DMS 273 (cell line): Measurements from ENCODE around the gene FBF1.

Experiments used
- DNase-seq: peaks from one replicate; lab custom pipeline; 2025; ENCODE audit not compliant: unreplicated experiment; lab: John Stamatoyannopoulos, UW

FBF1 gene

DNA sequence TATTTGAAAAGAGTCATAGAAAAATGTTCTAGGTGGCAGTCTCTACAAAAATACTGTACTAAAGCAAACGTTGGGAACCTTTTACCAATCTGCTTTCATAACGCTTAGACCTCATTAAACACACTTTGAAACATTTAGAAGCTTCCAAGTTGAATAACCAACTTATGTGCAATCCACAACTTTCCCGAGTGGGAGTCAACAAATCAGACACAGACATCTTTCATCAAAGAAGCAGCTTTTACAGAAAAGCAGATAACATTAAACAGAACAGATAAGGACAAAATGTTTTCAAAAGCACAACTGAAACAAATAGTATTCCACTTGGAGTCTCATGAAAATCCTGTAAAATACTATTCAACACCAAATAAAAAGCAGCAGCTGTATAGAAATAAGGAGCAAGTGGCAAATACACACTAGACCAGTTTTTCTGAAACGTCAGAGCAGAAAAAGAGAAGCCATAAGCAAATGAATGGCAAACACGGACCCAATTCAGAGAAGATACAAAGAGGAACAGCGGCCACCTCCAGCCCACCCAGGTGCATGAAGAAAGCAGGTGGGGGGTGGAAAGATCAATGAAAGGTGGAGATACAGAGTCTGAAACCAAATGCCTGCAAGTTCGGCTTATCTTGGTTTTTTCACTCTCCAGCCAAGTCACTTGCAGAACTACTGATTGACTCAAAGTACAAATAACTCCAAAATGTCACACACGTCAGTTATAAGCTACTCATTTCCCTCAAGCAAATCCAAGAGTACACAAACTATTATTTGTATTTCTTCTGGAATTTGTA is 18.4 kb upstream of the FBF1 start:
- no peak for DNase-seq

DNA sequence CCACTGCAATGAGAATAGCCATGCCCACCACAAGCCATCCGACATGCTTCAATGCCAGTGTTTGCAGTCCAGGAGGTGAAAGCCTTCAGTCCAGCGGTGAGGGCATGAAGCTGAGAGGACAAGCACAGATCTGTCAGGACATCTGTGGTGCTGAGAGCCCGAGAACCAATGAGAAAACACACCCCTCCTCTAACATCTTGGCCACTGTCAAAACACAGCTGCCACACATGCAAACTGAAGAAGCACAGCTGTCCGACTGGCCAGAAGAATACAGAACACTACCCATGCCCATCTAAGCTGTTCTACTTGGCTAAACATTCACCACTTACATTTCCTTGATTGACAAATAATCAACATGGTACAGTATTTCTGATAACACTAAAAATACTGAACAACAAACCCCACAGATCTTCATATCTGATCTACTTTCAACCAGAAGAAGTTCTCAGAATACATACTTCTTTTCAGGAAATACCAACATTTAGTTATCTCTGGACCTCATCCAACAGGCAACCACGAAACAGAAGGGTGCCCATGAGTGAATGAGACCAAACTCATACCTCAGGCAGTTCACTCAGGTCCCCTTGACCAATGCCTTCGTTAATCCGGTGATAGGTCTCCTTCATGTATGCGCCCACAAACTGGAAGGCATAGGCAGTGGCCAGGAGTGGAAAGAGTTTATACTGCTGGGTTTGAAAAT is 10.2 kb upstream of the FBF1 start:
- DNase-seq: peak; percentile 72

DNA sequence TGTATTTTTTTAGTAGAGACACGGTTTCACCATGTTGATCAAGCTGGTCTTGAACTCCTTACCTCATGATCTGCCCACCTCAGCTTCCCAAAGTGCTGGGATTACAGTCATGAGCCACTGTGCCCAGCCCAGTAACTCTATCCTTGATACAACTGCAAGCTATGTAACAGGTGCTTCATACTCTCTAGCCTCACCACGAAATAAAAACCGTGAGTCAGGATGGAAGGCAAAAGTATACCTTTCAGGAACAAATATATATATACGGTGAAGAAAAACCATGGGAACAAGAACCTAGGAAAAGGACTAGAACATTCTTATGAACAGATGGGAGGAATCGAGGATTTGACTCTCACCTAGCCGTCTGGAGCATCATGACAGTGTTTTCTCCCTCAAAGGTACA is 9.6 kb upstream of the FBF1 start:
- DNase-seq: no peak

DNA sequence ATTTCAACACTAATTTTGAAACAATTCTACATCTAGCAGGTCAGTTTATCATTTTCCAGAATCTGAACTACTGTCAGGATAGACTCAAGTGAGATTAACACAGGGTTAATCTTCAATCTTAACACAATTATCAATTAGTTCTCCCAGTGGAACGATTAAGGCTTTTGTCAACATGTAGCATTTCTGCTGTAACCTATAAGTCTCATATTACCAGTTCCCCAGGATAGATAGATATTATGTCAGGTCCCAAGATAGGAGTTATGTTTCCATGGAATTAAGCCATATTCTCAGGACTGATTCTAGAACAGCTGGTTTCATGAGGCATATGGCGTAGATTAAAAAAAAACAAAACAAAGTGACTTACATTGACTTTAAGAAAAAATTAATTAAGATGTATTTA is 4.4 kb upstream of the FBF1 start:
- DNase-seq: peak; percentile 71

DNA sequence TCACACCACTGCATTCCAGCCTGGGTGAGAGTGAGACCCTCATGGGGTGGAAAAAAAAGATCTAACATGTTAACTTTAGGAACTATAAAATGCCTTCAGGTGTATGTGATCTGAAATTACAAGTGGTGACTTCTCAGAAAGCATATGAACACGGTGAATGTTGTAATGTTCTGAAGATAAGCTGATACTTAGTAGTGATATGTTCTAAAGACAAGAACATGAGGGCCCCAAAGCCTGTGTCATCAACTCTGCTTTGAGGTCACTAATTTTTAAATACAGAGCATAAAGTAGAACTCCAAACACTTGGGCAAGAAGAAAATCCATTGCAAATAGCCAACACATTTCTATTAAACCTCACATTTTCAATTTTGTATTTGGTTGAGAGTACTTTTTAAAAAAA is 2.6 kb upstream of the FBF1 start:
- no peak for DNase-seq

DNA sequence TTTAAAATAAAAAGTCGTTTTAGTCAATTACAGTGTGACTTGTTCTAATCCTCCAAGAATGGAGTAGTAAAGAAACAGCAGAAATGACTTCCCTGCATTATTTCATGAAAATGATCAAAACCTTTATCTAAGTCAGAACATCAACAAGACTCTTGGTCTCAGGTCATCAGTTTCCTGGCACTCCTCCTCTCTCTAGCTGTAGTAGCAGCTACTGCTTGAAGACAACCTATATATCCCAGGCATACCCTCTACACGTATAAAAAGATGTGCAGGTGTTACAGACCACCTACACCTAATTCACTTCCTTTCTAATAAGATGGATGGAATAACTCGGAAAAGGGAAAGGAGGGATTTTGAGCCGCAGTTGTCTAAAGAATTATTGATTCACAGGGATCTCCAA is 1.6 kb upstream of the FBF1 start:
- no peak for DNase-seq

DNA sequence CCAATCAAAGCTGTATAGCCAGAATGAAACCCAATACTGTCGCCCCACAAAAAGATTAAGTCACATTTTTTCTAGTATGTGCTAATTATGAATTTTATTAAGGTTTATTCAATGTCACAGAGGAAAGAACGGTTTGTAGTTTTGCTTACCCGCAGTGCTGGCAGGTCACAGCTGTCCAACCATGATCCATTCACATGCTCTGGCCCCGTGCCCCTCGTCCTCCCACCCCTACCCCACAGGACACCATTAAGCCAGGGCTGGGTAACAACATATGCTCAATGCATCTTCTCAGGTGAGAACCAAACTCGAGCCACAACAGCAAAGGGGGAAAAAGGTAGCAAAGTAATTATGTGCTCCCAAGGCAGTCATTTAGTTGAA is 589 bp upstream of the FBF1 start:
- DNase-seq: peak; percentile 55

DNA sequence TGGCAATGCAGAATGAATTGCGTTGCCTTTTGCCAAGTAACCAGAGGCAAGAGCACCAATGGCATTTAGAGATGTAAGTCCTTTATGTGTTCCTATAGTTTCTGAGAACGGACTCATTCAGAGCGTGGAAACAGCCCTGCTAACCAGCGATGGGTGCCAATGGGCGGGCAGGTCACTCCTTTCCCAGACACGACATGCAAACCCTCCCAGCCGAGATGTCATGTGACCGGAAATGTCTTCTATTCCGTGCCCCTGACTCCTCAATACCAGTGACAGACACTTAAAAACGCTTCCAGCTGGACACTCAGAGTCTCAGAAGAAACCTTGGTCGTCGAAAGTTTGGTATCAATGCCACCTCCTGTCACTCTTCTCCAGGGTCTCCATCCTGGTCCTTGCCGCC is 3.2 kb downstream of the FBF1 start:
- no peak for DNase-seq

DNA sequence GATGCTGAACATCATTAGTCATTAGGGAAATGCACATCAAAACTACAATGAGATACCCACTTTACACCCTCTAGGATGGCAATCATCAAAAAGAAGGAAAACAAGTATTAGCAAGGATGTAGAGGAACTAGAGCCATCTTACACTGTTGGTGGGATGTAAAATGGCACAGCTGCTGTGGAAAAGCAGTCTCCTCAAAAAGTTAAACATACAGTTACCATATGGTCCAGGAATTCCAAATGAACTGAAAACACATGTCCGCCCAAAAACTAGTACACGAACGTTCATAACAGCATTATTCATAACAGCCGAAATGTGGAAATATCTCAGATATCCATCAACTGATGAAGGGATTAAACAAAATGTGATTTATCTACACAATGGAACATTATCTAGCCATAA is 7.0 kb downstream of the FBF1 start:
- DNase-seq: no peak

DNA sequence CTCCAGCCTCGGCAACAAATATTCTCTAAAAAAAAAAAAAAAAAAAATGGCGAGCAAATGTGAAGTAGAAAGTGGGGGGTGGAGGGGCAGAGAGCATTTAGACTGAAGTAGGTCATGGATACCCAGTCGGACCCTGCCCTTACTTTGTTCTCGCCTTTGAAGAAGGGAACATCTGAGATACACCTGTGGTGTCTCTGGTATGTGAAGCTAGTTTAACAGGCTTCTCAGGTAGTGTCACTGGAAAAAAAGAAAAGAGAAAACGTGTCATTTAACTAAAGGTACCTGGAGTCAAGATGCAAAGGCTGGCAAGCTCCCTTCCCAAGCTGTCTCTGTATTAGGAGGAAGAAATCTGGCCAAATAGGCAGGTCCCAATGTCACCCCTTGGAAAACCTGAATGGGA is 8.0 kb downstream of the FBF1 start:
- no peak for DNase-seq

DNA sequence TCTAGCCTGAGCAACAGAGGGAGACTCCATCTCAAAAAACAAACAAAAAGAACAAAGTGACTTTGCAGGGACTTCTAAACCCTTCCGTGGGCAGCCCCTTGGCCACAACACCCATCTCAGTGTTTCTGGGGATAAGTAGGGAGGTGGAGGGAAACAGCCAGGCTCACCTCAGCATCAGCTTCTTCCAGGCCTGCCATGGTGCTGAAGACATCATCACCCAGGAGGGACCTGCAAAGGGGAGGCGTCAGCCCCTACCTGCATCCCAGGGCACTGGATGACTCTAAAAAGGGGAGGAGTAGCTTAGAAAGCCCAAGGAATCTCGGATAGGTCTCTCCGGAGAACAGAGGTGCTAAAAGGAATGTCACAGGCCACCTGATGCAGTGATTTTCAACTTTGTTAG is 9.8 kb downstream of the FBF1 start:
- DNase-seq: no peak

DNA sequence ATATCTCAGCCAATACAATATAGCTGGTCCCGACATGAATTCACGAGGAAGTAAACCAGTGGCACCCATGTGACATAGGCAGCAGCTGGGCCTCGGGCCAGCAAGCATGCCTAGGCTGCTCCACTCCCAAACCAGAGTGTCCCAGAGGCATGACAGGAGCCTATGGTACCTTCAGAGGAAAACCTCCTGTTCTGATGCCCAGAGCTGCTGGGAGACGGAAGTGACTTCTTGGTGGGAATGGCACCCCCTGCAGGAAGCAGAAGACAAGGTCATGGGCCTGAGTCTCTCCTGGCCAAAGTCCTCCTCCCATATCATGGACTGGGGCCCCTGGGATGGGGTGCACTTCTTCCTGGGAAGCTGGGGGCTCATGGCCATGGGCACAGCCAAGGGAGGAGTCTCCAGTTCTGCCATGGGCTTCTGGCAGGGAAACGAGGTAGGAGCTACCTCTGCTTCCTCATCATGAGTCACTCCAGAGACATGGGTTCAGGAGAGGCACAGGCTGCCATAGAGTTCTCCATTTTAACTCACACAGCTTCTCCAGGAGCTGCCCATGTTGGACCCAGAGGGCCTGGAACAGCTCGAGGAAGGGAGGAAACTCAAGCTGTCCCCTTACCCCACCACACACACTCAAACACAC is 13.4 kb downstream of the FBF1 start:
- peak; percentile 52 for DNase-seq

DNA sequence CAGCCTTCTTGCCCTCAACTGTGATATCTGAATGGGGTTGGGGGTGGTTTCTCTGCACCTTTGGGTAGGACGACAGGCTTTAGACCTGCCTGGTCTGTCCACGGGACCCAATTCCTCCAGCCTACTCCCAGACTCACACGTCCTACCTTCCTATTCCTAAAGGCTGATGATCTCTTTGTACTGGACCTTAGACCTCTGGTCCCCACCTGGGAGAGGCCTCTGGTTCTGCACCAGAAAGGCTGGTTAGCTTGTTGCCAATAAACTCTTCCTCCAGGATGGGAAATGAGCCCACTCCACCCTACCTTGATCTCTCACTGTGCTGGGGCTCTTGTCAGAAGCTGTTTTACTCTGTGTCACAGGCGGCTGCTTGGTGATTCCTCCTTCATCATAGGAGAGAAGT is 14.4 kb downstream of the FBF1 start:
- no peak for DNase-seq

DNA sequence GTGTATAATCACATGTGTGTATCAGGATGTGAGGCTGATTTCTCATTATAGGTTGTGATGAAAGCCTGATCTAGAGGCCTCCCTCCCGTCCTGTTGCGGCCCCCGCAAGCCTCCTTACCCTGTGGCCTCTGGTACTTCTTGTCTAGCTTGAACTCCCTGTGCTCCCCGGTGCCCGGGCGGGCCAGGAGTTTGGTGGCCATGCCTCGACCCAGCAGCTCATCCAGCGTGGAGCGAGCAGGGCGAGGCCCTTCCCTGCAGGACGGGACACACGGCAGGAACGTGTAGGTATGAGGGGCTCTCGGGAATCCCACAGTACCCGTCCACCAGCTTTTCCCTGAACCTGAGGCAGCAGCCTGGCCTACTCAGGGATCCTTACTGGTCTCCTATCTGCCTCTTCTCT is 14.9 kb downstream of the FBF1 start:
- DNase-seq: no peak

DNA sequence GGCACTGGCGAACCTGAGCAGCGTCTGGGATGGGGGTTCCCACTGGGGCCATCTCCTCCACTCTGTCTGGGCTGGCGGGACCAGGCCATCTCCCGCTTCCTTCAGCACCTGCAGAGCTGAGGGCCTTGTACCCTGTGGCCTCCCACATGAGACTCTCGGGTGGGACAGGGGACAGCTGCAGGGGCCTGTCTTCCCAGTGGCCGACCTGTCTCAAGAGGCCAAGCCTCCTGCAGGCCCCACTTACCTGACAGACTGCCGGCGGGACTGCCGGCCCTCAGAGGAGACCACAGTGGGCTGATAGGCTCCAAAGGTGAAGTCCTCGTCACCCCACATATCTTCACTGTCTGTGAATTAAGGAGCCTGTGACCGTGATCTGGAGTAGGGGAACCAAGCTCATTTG is 15.7 kb downstream of the FBF1 start:
- no peak for DNase-seq

DNA sequence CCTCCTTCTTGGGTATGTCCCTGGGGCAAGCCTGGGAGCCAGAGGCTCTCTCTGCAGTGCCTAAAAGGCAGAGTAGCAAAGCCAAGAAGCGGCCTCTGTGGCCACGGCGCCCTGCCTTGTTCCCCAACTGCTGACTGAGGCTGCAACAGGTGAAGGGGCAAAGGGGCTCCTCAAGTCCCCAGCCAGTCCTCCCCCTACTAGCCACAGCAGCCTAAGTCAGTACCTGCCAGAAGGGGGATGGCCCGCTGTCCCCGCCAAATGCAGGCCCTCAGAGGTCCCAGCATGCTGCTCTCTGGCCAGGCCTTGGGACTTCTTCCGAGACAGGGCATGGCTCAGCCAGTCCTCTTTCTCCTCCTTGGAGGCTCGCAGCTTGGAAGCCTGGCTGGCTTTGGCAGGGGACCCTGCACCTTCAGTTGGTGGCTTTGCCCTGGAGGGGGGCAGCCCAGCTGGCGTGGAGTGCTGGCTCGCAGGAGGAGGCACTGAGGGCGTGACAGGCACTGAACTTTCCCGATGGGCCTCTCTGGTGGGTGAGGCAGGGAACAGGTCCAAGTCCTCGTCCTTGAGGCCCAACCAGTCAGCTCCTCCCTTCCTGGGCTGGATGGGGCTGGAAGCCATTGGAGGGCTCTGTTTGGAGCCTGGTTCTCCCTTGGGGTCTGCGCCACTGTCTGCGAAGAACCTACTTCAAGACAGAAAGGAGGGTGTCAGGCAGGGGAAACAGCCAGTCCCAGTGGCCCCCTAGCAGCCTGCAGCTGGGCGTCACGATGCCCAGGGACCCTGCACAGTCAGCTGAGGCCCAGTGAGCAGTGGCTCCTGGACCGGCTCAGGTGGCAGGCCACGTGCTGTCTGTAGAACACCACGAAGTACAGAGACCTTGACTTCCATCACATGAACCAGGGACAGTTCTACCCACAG is 17.6 kb downstream of the FBF1 start:
- DNase-seq: no peak

DNA sequence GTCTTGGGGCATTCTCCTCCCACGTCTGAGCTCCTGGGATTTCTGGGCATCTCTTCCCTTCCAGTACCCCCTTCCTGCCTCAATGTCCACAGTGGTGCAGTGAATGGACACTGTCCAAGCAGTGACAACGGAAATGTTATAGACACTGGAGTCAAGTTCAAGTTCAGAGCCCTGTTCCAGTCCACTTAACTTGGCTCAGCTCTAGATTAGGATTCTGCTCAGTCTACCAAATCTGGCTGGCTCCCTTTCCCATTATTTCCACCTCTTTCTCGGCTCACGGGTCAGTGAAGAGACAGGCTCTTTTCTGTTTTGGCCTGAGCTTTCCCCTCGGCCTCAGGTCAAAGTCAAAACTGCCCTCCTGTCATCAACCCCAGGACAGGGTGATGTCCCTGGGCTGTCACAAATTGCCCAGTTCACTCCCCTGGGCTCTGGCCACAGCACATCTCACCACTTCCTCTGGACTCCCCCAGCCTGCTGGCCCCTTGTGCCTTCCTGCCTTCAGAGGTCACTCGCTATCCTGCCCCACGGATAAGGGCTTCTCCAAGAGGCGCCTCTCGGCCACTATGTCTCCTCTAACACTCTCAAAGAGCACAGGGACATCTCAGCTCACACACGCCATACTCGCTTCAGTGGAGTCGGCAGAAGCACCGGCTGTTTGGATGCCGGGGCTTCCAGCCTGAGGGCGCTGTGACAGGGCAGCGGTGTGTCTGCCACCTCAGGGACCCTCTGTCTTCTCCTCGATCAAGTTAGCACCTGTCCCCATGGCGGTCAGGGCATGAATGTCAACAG is 18.5 kb downstream of the FBF1 start:
- DNase-seq: no peak

DNA sequence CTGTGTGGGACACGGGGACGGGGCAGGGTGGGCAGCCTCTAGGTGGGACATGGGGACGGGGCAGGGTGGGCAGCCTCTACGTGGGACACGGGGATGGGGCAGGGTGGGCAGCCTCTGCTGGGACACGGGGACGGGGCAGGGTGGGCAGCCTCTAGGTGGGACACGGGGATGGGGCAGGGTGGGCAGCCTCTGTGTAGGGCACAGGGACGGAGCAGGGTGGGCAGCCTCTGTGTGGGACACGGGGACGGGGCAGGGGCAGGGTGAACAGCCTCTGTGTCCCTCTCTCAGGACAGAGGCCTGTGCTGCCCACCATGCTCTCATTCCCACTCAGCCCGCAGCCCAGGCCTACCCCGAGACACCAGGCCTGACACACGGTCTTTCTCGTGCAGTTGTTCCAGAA is 19.2 kb downstream of the FBF1 start:
- DNase-seq: no peak

DNA sequence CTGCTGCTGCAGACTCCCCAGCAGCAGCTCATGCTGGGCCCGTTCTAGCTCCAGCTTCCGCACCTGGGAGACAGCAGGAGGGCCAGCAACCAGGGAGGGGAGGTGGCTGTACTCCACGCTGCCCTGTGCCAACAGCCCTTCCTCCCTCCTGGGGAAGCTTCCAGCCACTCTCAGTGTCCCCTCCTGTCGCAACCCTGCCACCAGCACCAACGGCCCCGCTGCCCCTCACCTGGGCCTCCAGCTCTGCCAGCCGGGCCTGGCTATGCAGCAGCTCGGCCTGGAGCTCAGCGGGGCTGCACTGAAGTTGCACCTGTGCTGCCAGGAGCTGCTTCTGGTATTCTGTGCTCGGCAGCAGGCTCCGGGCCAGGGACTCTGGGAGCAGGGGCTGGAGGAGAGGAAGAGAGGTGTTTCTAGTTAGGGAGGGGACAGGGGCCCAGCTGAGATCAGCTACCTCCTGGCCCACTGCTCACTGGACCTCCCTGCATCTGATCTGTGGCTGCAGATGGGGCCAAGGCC is 20.7 kb downstream of the FBF1 start:
- DNase-seq: no peak

DNA sequence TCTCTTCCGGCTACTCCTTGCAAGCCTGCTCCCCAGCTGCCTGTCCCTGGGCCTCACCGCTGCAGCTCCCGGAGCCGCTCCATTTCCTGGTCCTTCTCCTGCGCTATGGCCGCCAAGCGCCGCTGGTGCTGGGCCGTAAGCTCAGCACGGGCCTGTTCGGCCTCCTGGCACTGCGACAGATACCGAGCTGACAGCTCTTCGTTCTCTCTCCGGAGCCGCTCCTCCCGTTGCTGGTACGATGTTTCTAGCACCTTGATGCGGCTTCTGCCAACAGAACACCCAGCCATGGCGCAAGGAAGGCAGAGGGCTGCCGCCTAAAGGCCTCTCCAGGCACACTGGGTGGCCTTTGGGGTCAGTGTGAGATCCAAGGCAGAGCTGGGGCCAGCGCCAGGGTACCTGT is 21.2 kb downstream of the FBF1 start:
- no peak for DNase-seq
